Esophagus mucosa (tissue), 1 donor: ENCODE measurements around the gene WNT11. TPM values are rescaled to one million over a fixed set of nuclear protein-coding genes. Genes with fewer than 3 reads are reported as not detected.

Experiments used
- ATAC-seq: fragments of 200-7000 bp; cut with Tn5 transposase; one replicate; pipeline ENCODE4 v1.9.1; 2020
- total RNA-seq: library from RNA; stranded (reverse); gene quantifications from one replicate; pipeline ENCODE4 v1.2.4, GENCODE V29; 2023
- donor health status: DM: yes; HTN: yes; CAD: no.

Gene WNT11
- total RNA-seq, result 0.08 TPM

GRCh38 chr11:76206327-76207081 is at the start of gene WNT11:
TSS of gene WNT11 (minus strand) at chr11:76206502. CDS start at chr11:76206407, 95 bp downstream.
- ATAC-seq, result peak; percentile 62

GRCh38 chr11:76253416-76253815 is 47.1 kb upstream of the WNT11 start:
- no peak for ATAC-seq

- ATAC-seq, result no peak
Observed at GRCh38 chr11:76252631-76253070, 46.3 kb upstream of the WNT11 start.

GRCh38 chr11:76251576-76251975 is 45.3 kb upstream of the WNT11 start:
- no peak for ATAC-seq

- ATAC-seq, result no peak
Observed at GRCh38 chr11:76251226-76251575, 44.9 kb upstream of the WNT11 start.

- no peak for ATAC-seq
Observed at GRCh38 chr11:76250520-76251225, 44.4 kb upstream of the WNT11 start.

- no peak for ATAC-seq
Observed at GRCh38 chr11:76249195-76249741, 43.0 kb upstream of the WNT11 start.

GRCh38 chr11:76248210-76248609 is 41.9 kb upstream of the WNT11 start:
- no peak for ATAC-seq

GRCh38 chr11:76247091-76247490 is 40.8 kb upstream of the WNT11 start:
- ATAC-seq, result no peak

GRCh38 chr11:76246271-76246933 is 40.1 kb upstream of the WNT11 start:
- ATAC-seq, result no peak

GRCh38 chr11:76245720-76246119 is 39.4 kb upstream of the WNT11 start:
- no peak for ATAC-seq

GRCh38 chr11:76244316-76244851 is 38.1 kb upstream of the WNT11 start:
- no peak for ATAC-seq

- no peak for ATAC-seq
Observed at GRCh38 chr11:76243957-76244285, 37.6 kb upstream of the WNT11 start.

GRCh38 chr11:76243193-76243956 is 37.1 kb upstream of the WNT11 start:
- ATAC-seq, result no peak

- ATAC-seq, result no peak
Observed at GRCh38 chr11:76242004-76242779, 35.9 kb upstream of the WNT11 start.

- ATAC-seq, result no peak
Observed at GRCh38 chr11:76241243-76242000, 35.1 kb upstream of the WNT11 start.

GRCh38 chr11:76240666-76241065 is 34.4 kb upstream of the WNT11 start:
- no peak for ATAC-seq

GRCh38 chr11:76240161-76240540 is 33.8 kb upstream of the WNT11 start:
- no peak for ATAC-seq

- no peak for ATAC-seq
Observed at GRCh38 chr11:76239483-76240160, 33.3 kb upstream of the WNT11 start.

- no peak for ATAC-seq
Observed at GRCh38 chr11:76238551-76238950, 32.2 kb upstream of the WNT11 start.
